Stimulated activated CD8-positive, alpha-beta memory T cell treated with anti-CD3 and anti-CD28 coated beads, Interleukin-4, amount 100 ng/mL, for 1 hour (primary cell): Measurements from ENCODE around the gene USB1.

ENCODE experiments used
- DNase-seq, 2 donors: peaks; one replicate each; pipeline ENCODE4 v3.0.0-alpha.2; 2020; ENCODE audit warnings: low read depth in 2 of 2, low spot score in 1 of 2

Gene USB1

DNA sequence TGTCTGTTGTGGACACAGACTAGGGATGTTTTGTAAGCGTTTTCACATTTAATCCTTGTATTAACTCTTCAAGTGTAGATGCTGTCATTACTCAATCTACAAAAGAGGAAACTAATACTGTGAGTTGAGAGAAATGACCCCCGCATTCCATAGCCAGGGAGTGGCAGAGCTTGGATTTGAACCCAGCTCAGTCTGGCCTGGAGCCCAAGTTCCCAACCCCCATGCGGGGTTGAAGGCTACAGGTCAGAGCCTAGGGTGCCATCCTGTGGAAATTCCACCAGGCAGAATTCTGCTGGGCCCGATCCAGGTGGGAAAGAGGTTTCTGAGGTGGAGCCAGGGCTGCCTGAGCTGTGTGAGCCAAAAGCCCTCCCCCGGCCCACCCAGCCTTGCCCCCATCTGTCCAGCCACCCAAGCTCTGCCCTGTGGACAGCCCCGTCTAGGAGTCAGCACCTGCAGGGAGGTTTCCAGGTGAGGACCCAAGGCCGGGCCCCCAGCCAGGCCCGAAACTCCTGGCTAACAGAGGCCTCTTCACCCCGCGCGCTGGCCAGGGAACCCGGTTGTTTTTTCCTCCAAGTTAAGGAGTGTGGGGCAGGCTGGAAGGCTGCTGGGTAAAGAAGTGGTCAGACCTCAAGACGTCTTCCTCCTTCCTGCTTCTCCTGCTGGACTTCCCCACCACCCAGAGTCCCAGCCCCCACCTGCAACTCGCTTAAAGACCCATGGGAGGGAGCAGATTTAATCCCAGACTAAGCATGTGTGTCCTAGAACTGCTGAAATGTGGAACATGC is 30.0 kb downstream of the USB1 start:
- no peak for DNase-seq

DNA sequence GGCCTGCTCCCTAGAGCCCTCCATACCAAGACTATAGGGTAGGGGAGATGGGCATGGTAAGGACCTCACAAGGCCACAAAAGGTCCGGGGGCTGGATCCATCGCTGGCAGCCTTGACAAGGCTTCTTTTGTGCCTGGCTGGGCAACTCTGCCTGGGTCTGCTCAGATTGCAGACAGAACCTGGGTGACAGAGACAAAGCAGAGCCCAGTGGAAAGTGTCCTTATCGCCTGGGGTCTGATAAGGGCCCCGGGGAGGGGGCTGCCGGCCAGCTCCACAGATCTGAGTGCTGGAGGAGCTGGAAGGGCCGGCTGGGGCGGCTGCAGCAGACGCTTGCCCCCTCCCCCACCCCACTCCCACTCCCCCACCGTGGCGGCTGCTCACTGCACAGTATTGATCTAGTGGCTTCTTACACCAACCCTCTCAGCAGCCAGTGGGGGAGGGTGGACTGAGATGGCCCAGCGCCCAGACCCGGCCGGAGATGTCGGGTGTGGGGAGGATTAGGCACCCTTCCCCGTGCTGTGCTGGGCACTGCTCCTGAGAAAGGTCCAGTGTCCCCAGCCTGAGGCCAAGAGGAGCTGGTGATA is 31.6 kb downstream of the USB1 start:
- DNase-seq = no peak

GRCh38 chr16:58034128-58034685 is 33.0 kb downstream of the USB1 start:
- DNase-seq = no peak

DNA sequence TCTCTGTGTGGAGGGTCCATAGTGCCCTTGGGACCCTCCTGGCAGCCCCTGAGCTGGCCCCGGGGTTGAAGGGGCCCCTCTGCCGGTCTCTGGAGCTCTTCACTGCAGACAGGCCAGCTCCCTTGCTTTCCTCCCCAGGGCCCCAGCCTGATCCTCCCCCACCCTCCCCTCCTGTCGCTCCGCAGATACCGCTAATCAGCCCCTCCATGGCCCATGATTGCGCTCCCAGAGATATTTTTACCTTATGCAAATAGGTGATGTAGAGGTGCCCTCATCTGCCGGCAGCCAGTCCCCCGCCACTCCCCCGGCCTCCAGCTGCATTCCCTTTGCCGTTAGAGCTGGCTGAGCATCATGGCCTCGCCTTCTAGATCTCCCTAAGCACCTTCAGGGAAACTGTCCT is 33.6 kb downstream of the USB1 start:
- no peak for DNase-seq

DNA sequence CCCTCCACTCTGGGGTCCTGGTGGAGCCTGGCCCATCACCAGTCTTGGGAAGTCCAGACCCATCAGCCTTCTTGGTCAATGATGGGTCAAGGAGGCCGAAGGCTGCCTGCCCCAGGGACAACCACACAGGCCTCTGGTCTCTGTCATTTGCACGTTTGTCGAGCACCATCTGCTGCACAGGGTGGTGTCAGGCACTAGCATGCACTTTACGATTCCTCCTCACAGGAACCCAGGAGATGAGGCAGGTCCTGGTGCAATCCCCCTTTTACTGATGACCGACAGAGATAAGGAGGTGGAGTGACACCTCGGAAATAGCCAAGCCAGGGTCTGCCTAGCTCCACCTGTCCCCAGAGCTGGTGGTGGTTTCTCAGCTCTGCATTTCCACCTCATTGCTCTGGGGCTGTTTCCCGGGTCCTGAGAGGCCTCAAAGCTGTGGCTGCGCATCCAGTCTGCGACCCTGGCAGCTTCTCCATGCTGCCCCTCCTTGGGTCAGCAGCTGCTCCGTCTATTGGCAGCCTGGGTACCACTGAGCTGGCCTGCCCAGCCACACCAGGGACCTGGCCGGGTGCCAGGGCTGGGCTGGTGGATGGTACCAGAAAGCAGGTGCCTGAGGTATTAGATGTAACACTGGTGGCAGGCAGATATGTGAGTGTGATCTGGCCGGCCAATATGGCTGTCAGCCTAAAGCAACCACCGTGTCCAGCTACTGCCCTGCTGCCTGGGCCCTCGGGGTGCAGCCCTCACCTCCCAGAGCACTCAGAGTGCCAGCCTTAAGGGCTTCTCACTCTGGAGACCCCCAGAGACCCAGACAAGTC is 34.4 kb downstream of the USB1 start:
- DNase-seq = no peak

DNA sequence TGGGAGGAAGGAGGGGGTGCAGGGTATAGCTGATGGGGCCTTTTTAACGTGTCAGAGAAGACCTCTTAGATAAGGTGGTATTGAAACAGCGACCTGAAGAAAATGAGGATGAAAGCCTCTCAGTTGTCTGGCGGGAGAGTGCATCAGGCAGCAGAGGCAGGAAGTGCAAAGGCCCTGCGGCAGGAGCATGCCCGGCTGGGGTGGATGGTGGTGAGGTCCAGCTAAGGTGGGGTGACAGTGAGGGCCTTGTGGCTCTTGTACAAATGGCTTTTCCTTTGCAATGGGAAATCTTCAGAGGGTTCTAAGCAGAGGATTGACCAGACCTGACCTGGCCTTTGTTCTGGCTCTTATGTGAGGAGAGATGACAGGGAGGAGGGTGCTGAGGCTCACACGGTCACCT is 35.7 kb downstream of the USB1 start:
- no peak for DNase-seq

DNA sequence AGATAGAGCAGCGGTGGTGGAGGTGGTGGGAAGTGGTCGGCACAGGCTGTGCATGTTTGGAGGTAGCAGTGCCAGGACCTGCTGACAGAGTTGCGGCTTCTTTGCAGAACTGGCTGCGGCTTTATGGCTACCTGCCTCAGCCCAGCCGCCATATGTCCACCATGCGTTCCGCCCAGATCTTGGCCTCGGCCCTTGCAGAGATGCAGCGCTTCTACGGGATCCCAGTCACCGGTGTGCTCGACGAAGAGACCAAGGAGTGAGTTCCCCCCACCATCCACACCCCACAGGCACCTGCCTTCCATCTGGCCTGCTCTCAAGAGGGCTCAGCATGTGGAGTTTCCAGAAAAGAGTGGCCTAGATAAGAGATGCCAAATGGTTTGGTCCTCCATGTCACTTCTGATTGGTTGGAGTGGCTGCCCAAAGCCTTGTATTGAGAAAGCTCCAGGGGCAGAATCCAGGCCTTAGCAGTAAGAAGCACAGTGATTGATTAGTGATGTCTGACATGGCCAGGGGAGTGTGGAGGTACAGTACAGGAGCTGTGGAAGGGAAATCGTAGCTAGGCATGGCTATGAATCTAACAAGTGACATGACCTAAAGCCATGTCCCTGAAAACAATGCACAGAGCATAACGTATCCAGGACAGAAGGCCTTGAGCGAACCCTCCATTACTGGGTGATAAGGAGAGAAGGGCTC is 36.3 kb downstream of the USB1 start:
- no peak for DNase-seq

DNA sequence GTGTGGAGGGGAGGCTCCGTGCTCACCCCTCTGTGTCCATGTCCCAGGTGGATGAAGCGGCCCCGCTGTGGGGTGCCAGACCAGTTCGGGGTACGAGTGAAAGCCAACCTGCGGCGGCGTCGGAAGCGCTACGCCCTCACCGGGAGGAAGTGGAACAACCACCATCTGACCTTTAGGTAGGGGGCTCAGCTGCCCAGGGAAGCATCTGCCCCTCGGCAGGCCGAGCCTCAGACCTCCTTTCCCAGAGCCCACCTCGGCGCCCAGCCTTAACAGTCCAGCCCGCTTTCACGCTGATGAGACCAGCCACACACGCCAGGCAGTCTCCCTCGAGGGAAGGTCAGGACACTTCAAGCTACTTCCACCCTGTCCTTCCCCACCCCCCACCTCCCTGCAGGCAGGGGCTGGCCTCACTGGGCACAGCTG is 37.0 kb downstream of the USB1 start:
- no peak for DNase-seq

GRCh38 chr16:58039829-58040495 is 38.8 kb downstream of the USB1 start:
- DNase-seq = no peak

DNA sequence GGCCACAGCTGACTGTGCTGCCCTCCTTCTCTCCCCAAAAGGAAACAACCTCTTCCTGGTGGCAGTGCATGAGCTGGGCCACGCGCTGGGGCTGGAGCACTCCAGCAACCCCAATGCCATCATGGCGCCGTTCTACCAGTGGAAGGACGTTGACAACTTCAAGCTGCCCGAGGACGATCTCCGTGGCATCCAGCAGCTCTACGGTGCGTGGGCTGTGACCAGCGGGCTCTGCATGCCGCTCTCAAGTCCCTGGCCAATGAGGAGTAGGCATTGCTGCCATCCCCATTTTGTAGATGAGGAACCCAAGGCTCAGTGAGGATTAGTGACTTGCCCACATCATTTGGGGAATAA is 39.3 kb downstream of the USB1 start:
- DNase-seq = no peak

DNA sequence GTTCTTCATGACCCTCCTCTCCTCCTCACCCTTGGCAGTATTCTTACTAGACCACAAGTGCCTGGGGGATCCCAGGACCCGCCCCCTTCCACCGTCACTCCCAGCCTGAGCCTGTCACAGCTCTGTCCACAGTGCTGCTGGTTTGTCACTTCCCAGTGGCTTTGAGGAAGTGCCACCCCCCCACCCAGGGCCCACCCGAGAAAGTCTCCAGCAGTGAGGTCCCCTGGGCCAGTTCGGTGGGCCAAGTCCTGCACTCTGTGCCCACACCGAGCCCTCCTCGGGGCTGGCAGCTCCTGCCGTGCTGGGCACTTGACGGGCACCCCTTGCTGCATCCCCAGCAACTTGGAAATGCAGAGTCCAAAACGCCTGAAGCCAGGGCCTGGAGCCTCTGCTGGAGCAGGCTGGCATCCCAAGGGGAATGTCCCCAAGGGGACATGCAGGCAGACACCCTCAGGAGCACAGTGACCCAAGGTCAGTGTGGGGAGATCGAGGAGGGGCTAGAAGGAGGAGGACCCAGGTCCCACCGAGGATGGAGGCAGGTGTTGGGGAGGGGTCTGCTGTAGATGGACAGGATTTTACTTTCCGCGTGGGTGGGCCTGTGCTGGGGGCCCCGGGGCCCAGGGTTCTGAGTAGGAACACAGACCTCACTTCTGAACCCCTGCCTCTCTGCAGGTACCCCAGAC is 39.9 kb downstream of the USB1 start:
- no peak for DNase-seq

DNA sequence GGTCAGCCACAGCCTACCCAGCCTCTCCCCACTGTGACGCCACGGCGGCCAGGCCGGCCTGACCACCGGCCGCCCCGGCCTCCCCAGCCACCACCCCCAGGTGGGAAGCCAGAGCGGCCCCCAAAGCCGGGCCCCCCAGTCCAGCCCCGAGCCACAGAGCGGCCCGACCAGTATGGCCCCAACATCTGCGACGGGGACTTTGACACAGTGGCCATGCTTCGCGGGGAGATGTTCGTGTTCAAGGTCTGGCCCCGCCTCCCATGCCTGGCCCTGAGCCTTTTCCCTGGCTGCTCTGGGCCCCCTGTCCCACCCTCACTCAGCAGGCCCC is 40.4 kb downstream of the USB1 start:
- DNase-seq = no peak

DNA sequence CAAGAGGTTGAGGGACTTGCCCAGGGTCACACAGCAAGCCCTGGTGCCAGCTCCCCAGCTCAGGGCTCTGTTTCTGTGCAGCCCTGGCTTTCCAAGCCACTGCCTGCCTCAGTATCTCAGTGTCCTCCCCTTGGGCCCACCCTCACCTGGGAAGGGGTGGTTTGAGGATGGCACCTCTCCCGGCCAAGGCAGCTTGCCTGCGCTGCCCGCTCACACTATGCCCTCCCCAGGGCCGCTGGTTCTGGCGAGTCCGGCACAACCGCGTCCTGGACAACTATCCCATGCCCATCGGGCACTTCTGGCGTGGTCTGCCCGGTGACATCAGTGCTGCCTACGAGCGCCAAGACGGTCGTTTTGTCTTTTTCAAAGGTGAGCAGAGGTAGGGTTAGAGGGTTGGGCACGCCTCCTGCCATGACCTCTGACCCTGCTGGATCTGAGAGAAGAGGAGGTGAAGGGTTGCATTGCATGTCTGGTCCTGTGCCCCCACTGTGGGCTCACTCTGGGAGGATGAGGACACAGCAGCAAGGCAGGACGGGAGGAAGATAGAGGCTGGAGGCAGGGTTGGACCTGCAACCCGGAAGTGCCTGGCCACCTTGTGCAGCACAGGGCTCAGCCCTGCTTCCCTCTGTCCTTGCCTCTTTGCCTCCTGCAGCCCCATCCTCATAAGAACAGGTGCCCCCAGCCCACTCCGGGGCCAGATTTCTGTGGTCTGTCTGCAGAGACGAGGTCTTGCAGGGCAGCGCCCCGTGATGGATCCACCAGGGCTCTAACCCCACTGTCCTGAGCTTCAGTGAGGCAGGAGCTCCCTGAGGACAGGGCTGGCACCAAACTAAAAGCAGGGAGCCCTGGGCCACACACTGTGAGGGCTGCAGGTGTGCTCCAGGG is 41.0 kb downstream of the USB1 start:
- no peak for DNase-seq

- no peak for DNase-seq
Observed at GRCh38 chr16:58042886-58043515, 41.8 kb downstream of the USB1 start.

DNA sequence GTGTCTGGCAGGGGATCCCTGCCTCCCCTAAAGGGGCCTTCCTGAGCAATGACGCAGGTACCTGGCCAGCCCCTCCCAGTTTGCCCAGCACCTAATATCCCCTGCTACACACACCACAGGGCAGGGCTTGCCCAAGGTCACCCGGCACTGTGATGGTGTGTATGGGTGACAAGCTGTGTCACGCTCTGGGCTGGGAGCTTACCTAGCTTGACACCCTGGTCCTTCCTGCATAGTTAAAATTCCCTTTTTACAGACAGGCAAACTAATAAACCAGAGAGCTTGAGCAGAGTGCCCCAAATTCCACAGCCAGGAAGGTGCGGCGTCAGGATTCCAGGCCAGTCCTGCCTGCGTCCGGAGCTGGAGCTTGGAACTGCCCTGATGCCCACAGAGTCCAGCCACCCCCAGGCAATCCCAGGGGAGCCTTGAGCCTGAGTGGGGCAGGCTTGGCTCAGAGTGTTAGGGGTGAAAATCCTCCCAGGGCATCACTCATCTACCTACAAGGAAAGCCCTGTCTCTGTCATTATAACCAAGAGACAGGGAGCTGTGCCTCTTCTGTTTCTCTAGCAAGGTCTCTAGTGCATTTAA is 42.5 kb downstream of the USB1 start:
- DNase-seq = no peak

DNA sequence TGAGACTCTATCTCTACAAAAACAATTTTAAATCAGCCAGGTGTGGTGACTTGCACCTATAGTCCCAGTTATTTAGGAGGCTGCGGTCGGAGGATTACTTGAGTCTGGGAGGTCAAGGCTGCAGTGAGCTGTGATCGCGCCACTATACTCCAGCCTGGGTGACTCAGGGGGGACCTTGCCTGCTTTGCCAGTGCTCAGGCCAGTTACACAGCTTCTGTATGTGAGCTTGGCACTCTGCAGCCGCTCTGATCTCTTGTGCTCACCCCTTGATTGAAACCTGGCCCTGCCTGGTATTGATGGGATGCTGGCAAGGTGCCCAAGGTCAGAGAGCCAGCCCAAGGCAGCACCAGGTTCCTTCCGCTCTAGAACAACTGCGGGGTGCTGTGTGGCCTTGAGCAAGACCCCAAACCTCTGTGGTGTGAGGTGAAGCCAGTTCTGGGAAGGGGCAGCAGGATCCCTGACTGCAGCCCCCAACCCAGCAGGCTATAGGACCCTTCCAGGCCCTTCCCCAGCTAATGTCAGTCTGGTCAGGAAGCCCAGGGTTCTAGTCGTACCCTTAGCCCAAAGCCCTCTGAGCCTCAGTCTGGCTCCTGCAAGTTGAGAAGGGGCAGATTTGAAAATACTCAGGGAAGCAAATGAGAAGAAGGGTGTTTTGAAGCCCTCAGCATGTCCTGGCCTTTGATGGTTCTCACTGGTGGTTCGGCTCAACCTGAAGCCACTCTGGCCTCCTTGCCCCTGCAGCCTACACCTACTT is 43.2 kb downstream of the USB1 start:
- DNase-seq = no peak

DNA sequence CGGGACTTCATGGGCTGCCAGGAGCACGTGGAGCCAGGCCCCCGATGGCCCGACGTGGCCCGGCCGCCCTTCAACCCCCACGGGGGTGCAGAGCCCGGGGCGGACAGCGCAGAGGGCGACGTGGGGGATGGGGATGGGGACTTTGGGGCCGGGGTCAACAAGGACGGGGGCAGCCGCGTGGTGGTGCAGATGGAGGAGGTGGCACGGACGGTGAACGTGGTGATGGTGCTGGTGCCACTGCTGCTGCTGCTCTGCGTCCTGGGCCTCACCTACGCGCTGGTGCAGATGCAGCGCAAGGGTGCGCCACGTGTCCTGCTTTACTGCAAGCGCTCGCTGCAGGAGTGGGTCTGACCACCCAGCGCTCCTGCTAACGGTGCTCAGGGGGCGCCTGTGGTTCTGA is 43.9 kb downstream of the USB1 start:
- no peak for DNase-seq
